ENCODE results near the gene ABCA12.

DNA sequence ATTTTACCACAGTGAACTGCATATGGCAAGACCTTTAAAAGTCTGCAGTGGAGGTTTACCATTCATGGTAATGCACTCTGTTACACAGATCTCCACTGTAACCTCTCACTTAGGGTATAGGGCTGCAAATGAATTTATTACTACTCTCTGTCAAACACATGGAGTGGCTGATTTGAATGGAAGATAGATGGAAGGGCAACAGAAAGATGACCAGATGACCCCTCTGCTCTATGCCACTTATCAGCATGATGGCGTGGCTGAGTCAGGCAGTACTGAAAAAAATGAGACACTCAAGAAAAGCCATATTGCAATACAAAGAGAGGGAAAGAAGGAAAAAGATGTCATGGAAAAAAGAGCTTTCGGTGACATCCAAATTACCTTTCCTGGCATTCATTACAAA, 72.3 kb downstream of the ABCA12 start:
- TF ChIP-seq EZH2 (IDR thresholded peaks at IDR 0.05) (no peak), POLR2AphosphoS5 (IDR thresholded peaks at IDR 0.05; ENCODE audit: low read depth, low read length) (no peak), CEBPB (IDR thresholded peaks at IDR 0.05; ENCODE audit: low read depth) (no peak), YY1 (IDR thresholded peaks at IDR 0.05; ENCODE audit: extremely low read depth, insufficient replicate concordance, low read depth, low read length) (no peak), FOSL1 (IDR thresholded peaks at IDR 0.05; ENCODE audit: low read depth) (no peak), ZFX (IDR thresholded peaks at IDR 0.05) (no peak), TCF7L2 (IDR thresholded peaks at IDR 0.05; ENCODE audit: borderline replicate concordance, extremely low read depth, insufficient read depth, insufficient read length) (no peak), EZH2phosphoT487 (IDR thresholded peaks at IDR 0.05; ENCODE audit: borderline replicate concordance) (no peak), ELF1 (IDR thresholded peaks at IDR 0.05; ENCODE audit: borderline replicate concordance, low read depth) (no peak), RAD21 (IDR thresholded peaks at IDR 0.05; ENCODE audit: low read depth) (no peak)
- TF ChIP-seq, protein P1, sequence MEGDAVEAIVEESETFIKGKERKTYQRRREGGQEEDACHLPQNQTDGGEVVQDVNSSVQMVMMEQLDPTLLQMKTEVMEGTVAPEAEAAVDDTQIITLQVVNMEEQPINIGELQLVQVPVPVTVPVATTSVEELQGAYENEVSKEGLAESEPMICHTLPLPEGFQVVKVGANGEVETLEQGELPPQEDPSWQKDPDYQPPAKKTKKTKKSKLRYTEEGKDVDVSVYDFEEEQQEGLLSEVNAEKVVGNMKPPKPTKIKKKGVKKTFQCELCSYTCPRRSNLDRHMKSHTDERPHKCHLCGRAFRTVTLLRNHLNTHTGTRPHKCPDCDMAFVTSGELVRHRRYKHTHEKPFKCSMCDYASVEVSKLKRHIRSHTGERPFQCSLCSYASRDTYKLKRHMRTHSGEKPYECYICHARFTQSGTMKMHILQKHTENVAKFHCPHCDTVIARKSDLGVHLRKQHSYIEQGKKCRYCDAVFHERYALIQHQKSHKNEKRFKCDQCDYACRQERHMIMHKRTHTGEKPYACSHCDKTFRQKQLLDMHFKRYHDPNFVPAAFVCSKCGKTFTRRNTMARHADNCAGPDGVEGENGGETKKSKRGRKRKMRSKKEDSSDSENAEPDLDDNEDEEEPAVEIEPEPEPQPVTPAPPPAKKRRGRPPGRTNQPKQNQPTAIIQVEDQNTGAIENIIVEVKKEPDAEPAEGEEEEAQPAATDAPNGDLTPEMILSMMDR (IDR thresholded peaks at IDR 0.05 in 2 of 3, conservative IDR thresholded peaks at IDR 0.05 in 1 of 3; ENCODE audit: borderline replicate concordance in 1 of 3, insufficient read depth in 1 of 3, low read depth in 2 of 3, low read length in 2 of 3): no peak
- TF ChIP-seq, protein P2, sequence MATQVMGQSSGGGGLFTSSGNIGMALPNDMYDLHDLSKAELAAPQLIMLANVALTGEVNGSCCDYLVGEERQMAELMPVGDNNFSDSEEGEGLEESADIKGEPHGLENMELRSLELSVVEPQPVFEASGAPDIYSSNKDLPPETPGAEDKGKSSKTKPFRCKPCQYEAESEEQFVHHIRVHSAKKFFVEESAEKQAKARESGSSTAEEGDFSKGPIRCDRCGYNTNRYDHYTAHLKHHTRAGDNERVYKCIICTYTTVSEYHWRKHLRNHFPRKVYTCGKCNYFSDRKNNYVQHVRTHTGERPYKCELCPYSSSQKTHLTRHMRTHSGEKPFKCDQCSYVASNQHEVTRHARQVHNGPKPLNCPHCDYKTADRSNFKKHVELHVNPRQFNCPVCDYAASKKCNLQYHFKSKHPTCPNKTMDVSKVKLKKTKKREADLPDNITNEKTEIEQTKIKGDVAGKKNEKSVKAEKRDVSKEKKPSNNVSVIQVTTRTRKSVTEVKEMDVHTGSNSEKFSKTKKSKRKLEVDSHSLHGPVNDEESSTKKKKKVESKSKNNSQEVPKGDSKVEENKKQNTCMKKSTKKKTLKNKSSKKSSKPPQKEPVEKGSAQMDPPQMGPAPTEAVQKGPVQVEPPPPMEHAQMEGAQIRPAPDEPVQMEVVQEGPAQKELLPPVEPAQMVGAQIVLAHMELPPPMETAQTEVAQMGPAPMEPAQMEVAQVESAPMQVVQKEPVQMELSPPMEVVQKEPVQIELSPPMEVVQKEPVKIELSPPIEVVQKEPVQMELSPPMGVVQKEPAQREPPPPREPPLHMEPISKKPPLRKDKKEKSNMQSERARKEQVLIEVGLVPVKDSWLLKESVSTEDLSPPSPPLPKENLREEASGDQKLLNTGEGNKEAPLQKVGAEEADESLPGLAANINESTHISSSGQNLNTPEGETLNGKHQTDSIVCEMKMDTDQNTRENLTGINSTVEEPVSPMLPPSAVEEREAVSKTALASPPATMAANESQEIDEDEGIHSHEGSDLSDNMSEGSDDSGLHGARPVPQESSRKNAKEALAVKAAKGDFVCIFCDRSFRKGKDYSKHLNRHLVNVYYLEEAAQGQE (IDR thresholded peaks at IDR 0.05; ENCODE audit: low read depth): no peak
- TF ChIP-seq, protein P3, sequence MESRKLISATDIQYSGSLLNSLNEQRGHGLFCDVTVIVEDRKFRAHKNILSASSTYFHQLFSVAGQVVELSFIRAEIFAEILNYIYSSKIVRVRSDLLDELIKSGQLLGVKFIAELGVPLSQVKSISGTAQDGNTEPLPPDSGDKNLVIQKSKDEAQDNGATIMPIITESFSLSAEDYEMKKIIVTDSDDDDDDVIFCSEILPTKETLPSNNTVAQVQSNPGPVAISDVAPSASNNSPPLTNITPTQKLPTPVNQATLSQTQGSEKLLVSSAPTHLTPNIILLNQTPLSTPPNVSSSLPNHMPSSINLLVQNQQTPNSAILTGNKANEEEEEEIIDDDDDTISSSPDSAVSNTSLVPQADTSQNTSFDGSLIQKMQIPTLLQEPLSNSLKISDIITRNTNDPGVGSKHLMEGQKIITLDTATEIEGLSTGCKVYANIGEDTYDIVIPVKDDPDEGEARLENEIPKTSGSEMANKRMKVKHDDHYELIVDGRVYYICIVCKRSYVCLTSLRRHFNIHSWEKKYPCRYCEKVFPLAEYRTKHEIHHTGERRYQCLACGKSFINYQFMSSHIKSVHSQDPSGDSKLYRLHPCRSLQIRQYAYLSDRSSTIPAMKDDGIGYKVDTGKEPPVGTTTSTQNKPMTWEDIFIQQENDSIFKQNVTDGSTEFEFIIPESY (IDR thresholded peaks at IDR 0.05; ENCODE audit: extremely low read depth, insufficient replicate concordance, low read length): no peak

Measured in HCT116 (cell line).